ENCODE measurements around the gene DRAM1.

Gene DRAM1

DNA sequence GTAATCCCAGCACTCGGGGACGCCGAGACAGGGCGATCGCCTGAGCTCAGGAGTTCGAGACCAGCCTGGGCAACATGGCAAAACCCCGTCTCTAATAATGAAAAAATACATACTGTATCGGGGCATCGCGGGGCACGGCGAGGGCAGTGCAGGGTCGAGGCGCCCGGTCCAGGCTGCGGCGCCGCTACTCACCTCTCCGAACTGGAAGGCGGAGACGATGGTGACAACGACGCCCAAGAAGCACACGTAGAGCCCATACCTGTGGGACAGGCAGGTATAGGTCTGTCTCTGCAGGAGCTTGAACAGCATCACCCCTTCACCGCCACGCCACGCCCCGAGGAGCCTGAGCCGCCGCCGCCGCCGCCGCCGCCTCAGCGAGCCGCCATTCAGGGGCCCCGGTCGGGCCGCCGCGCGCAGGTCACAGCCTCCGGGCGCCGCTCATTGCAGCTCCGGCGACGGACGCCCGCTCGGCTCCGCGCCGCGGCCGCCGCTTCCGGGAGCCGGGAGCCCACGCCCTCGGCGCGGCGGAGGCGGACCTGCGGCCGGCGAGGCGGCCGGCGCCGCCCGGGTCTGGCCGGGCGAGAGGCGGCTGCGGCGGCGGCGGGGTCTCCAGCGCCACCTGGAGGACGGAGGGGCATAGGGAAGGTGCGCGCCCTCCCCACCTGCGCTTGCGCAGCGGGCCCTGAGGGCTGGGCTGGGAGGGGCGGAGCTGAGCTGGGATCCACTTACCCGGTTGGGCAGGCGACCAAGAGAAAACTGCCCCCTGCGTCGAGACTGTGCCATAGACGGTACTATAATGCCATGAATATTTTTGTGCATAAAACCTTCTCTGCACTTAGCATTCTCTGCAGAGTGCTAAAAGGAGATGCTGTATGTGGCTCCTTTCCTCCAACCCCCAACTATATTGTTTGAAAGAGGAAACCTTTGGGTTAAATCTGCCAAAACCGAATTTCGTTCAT is 46.7 kb upstream of the DRAM1 start, which contains the start of gene GNPTAB:
TSS of gene GNPTAB (minus strand) at position 593 of the 959 bp plus-strand sequence. CDS start at position 309, 284 bp downstream.
- under 1% methylated on average over 75 of the region's 96 CpGs for WGBS

DNA sequence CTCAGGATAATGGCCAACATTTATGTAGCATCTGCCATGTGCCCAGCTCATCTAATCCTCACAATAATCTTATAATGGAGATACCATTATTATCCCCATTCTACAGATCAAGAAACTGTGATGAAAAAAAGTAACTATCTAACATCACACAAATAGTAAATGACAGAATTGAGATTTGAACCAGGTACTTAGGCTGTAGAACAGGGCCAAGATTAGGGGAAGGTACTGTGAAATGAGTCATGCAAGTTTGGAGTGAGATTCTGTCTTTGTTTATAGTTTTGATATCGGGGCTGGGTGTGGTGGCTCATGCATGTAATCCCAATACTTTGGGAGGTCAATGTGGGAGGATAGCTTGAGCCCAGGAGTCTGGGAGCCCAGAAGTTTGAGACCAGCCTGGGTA is 45.4 kb upstream of the DRAM1 start:
- Histone ChIP-seq H3K27ac (ENCODE audit: low read length, poor library complexity, severe bottlenecking) (no peak overlapping the region), H3K36me3 (ENCODE audit: control insufficient read depth in 1 of 2, insufficient read depth in 2 of 2, low read depth in 1 of 2, low read length in 2 of 2) (no peaks in the 10 kb centered on the region), H3K27me3 (ENCODE audit: control insufficient read depth in 1 of 2, insufficient read depth in 1 of 2, low read length in 2 of 2) (no peaks in the 10 kb centered on the region), H2BK15ac (ENCODE audit: low read depth, poor library complexity, severe bottlenecking) (no peak overlapping the region), H3K4me2 (ENCODE audit: low read length, poor library complexity, severe bottlenecking) (no peak overlapping the region), H2AK5ac (ENCODE audit: low read length, severe bottlenecking) (no peak overlapping the region), H3K4ac (ENCODE audit: low read depth in 1 of 2, low read length in 2 of 2) (no peak overlapping the region), H3K4me3 (ENCODE audit: insufficient read depth in 1 of 2, low read depth in 1 of 2, low read length in 2 of 2) (no peak overlapping the region), H2BK120ac (ENCODE audit: low read depth, low read length) (no peak overlapping the region), H3K14ac (ENCODE audit: low read length in 2 of 2) (no peak overlapping the region), H2AFZ (ENCODE audit: low read depth, low read length) (no peak overlapping the region), H3K4me1 (ENCODE audit: control insufficient read depth, insufficient read depth, low read depth, low read length) (no peaks in the 10 kb centered on the region), H3K79me1 (replicated peaks; ENCODE audit: low read length, poor library complexity, severe bottlenecking) (peaks cover 6% of the 10 kb centered on the region), H4K8ac (ENCODE audit: low read length) (no peak overlapping the region), H3K23ac (ENCODE audit: low read length in 2 of 2) (no peak overlapping the region), H3K9ac (ENCODE audit: low read length) (no peak overlapping the region), H4K91ac (ENCODE audit: low read length) (no peak overlapping the region), H2BK5ac (ENCODE audit: low read depth, low read length, poor library complexity, severe bottlenecking) (no peak overlapping the region), H3K9me3 (ENCODE audit: control insufficient read depth, low read length) (no peaks in the 10 kb centered on the region), H2BK12ac (ENCODE audit: low read length in 2 of 2) (no peak overlapping the region), H3K18ac (ENCODE audit: low read depth in 1 of 2, low read length in 2 of 2) (no peak overlapping the region)
- no peak for DNase-seq
- WGBS = 23% methylated on average over 1 of the region's 1 CpG

More for the DNA sequence above, 46.7 kb upstream of the DRAM1 start, which contains the start of gene GNPTAB:
- Histone ChIP-seq H3K4me1 (ENCODE audit: control insufficient read depth, insufficient read depth, low read depth, low read length) (no peaks in the 10 kb centered on the region), H3K79me1 (replicated peaks; ENCODE audit: low read length, poor library complexity, severe bottlenecking) (peaks cover 8% of the 10 kb centered on the region), H3K9ac (ENCODE audit: low read length) (peak within 1 kb of the TSS; percentile 93), H4K8ac (ENCODE audit: low read length) (peak within 1 kb of the TSS; percentile 70), H3K18ac (ENCODE audit: low read depth in 1 of 2, low read length in 2 of 2) (peak within 1 kb of the TSS; percentile 93 to 99), H2BK12ac (ENCODE audit: low read length in 2 of 2) (peak within 1 kb of the TSS in 1 of 2 experiments; percentile 63), H3K9me3 (ENCODE audit: control insufficient read depth, low read length) (no peaks in the 10 kb centered on the region), H2AK5ac (ENCODE audit: low read length, severe bottlenecking) (no peak within 1 kb of the TSS), H3K27ac (ENCODE audit: low read length, poor library complexity, severe bottlenecking) (no peak within 1 kb of the TSS), H3K27me3 (ENCODE audit: control insufficient read depth in 1 of 2, insufficient read depth in 1 of 2, low read length in 2 of 2) (no peaks in the 10 kb centered on the region), H2BK15ac (ENCODE audit: low read depth, poor library complexity, severe bottlenecking) (peak within 1 kb of the TSS; percentile 92), H3K14ac (ENCODE audit: low read length in 2 of 2) (peak within 1 kb of the TSS in 1 of 2 experiments; percentile 100), H3K4me2 (ENCODE audit: low read length, poor library complexity, severe bottlenecking) (peak within 1 kb of the TSS; percentile 90), H2BK5ac (ENCODE audit: low read depth, low read length, poor library complexity, severe bottlenecking) (no peak within 1 kb of the TSS), H2BK120ac (ENCODE audit: low read depth, low read length) (peak within 1 kb of the TSS; percentile 54), H3K23ac (ENCODE audit: low read length in 2 of 2) (peak within 1 kb of the TSS in 1 of 2 experiments; percentile 100), H3K36me3 (ENCODE audit: control insufficient read depth in 1 of 2, insufficient read depth in 2 of 2, low read depth in 1 of 2, low read length in 2 of 2) (no peaks in the 10 kb centered on the region), H4K91ac (ENCODE audit: low read length) (peak within 1 kb of the TSS; percentile 77), H3K4me3 (ENCODE audit: insufficient read depth in 1 of 2, low read depth in 1 of 2, low read length in 2 of 2) (peak within 1 kb of the TSS; percentile 97 to 99), H3K4ac (ENCODE audit: low read depth in 1 of 2, low read length in 2 of 2) (peak within 1 kb of the TSS; percentile 57 to 99), H2AFZ (ENCODE audit: low read depth, low read length) (peak within 1 kb of the TSS; percentile 99)
- peak; percentile 90 for DNase-seq

DNA sequence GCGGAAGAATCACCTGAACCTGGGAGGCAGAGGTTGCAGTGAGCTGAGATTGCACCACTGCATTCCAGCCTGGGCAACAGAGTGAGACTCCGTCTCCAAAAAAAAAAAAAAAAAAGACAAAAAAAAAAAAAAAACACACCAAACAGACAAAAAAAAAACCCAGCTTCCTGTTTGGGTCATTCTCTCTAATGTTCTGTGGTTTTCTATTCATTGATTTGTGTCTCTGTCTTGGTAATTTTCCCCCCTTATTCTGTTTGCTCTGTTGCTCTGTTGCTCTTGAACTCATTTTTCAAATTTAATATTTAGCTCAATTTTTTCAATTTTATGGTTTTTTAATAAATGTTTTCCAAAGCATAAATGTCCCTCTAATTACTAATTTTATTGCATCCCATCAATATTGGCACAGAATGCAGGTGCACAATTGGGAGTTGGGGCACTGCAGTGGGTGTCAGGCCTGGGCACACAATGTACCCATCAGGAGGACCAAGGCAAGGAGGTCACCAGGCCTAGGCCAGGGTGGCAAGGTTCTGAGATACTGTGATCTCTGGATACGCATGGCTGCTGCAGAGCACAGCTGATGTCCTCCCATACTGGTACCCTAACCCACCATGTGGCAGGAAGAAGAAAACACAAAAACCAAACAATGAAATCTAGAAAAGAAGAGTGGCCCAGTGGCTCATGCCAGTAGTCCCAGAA is 38.6 kb upstream of the DRAM1 start:
- 100% methylated on average over 1 of the region's 3 CpGs for WGBS
- no peak overlapping the region for H3K4ac ChIP-seq (ENCODE audit: low read depth in 1 of 2, low read length in 2 of 2)
- no peak overlapping the region for H3K4me3 ChIP-seq (ENCODE audit: insufficient read depth in 1 of 2, low read depth in 1 of 2, low read length in 2 of 2)
- H3K14ac ChIP-seq (ENCODE audit: low read length in 2 of 2) = no peak overlapping the region
- H2BK15ac ChIP-seq (ENCODE audit: low read depth, poor library complexity, severe bottlenecking) = no peak overlapping the region
- H2AFZ ChIP-seq (ENCODE audit: low read depth, low read length) = no peak overlapping the region
- no peaks in the 10 kb centered on the region for H3K36me3 ChIP-seq (ENCODE audit: control insufficient read depth in 1 of 2, insufficient read depth in 2 of 2, low read depth in 1 of 2, low read length in 2 of 2)
- H3K18ac ChIP-seq (ENCODE audit: low read depth in 1 of 2, low read length in 2 of 2) = no peak overlapping the region
- no peaks in the 10 kb centered on the region for H3K4me1 ChIP-seq (ENCODE audit: control insufficient read depth, insufficient read depth, low read depth, low read length)
- H2BK120ac ChIP-seq (ENCODE audit: low read depth, low read length) = no peak overlapping the region
- H2BK12ac ChIP-seq (ENCODE audit: low read length in 2 of 2) = peak overlapping the region in 1 of 2 experiments; percentile 45
- no peak overlapping the region for H3K27ac ChIP-seq (ENCODE audit: low read length, poor library complexity, severe bottlenecking)
- no peak overlapping the region for H2BK5ac ChIP-seq (ENCODE audit: low read depth, low read length, poor library complexity, severe bottlenecking)
- H4K8ac ChIP-seq (ENCODE audit: low read length) = peak overlapping the region; percentile 30
- no peak for DNase-seq
- no peak overlapping the region for H3K23ac ChIP-seq (ENCODE audit: low read length in 2 of 2)
- H3K79me1 ChIP-seq (replicated peaks; ENCODE audit: low read length, poor library complexity, severe bottlenecking) = no peaks in the 10 kb centered on the region
- no peak overlapping the region for H3K9ac ChIP-seq (ENCODE audit: low read length)
- no peak overlapping the region for H4K91ac ChIP-seq (ENCODE audit: low read length)
- H3K9me3 ChIP-seq (ENCODE audit: control insufficient read depth, low read length) = no peaks in the 10 kb centered on the region
- H2AK5ac ChIP-seq (ENCODE audit: low read length, severe bottlenecking) = no peak overlapping the region
- H3K27me3 ChIP-seq (ENCODE audit: control insufficient read depth in 1 of 2, insufficient read depth in 1 of 2, low read length in 2 of 2) = no peaks in the 10 kb centered on the region
- H3K4me2 ChIP-seq (ENCODE audit: low read length, poor library complexity, severe bottlenecking) = no peak overlapping the region

Data from mesenchymal stem cell (in vitro differentiated cells and primary cell).